HG02623 (cell line): ENCODE measurements around the gene PIAS1.
"Not testable (repeated sequence)": the region's sequence is repeated elsewhere in the genome, so short reads cannot be mapped to it uniquely, and the experiment has no call there.

Experiments
- ATAC-seq: cut with Tn5 transposase; IDR thresholded peaks from one replicate; pipeline ENCODE4 v1.9.1; 2021; ENCODE audit warnings: moderate library complexity; ENCODE audit not compliant: unreplicated experiment

The PIAS1 gene

DNA sequence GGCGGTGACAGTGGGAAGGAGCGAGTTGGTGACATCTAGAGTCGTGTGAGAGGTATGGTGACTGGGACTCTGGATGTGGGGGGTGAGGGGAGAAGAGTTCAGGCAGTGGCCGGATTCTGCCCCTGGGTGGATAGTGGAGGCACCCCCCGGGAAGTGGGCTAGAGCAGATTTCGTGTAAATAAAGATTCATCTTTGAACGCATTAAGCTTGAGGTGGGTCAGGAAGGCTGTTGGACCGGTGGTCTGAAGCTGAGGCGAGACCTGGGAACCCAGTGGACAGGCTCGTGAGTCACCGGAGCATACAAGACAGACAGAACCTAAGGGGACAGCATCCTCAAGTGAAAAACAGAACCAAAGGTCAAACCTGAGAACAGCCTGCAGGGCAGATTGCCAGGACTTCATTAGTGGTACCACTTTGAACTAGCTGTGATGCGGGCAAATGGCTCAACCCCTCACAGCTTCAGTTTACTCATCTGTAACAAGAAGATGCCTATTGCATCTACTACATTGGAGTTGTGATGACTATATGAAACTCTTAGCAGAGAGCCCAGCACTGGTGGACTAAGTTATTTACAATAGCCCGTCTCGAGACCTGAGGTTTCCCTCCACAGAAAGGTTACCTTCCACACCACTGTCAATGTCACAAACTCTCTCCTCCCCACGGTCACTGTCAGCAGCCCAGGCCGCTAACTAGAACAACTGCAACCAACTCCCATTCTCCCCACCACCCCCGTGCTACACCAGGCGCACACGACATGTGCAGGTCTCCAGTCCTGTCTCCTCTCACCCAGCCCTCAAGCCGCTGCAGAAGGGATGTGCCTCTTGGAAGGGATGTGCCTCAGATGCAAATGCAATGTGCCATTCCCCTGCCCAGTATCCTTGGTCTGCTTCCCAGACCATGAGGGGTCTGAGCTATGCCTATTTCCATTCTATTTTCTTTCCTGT is 176.3 kb downstream of the PIAS1 start:
- ATAC-seq = no peak

DNA sequence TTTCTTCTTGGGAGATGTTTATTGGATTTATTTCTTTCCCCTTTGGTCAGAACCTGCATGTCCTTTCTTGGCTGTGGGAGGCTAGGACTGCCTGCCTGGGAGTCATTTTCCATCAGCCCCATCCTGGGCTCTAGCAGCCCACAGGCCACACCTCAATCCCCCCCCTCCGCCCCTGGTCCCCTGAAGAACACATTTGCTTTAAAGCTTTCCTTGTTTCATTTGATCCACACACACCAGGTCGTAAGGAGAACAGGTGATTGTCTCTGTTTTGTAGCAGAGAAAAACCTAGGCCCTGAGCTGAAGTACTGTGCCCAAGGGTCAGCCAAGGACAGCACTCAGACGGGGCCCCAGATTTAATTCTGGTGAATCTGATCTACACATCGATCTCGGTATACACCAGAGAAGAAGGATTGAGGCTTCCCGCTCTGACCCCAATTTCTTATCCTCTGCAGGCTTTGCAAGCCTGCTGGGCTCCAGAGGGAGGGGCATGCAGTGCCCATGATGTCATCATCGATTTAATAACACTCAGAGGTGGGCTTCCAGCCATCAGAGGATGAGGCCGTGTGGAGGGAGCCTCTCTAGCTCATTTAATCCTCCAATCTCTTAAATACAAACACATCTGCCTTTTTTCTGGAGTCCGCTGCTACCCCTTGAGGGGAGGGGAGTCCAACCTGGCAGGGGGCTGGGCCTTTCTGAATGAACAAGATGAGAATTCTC is 177.1 kb downstream of the PIAS1 start:
- no peak for ATAC-seq

DNA sequence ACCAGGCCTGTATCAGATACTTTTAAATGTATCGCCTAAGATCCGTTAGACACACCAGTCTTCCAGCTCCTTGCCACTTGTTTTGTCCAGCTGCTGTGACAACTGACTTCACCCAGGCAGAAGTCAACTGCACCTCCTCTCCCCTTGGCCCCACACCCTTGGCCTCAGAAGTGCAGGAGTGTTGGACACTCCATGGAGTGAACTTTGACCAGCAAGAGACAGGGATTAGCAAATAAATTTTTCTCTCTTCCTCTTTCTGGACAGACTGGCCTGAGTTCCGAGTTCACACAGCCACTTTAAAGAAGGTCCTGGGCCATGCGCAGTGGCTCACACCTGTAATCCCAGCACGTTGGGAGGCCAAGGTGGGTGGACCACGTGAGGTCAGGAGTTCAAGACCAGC is 178.3 kb downstream of the PIAS1 start:
- ATAC-seq = no peak

DNA sequence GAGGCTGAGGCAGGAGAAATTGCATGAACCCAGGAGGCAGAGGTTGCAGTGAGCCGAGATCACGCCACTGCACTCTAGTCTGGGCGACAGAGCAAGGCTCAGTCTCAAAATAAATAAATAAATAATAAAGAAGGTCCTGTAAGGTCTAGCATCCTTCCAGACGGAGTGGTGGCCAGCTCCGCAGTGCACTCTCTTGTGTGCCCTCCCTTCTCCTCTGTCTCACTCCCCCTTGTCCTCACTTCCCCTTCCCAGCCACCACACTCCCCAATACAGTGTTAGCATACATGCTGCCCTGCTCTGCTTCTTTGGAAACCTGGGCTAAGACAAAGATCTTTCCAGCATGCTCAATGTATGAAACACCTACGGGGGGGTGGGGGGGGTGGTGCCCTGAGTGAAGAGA is 178.8 kb downstream of the PIAS1 start:
- ATAC-seq = no peak

DNA sequence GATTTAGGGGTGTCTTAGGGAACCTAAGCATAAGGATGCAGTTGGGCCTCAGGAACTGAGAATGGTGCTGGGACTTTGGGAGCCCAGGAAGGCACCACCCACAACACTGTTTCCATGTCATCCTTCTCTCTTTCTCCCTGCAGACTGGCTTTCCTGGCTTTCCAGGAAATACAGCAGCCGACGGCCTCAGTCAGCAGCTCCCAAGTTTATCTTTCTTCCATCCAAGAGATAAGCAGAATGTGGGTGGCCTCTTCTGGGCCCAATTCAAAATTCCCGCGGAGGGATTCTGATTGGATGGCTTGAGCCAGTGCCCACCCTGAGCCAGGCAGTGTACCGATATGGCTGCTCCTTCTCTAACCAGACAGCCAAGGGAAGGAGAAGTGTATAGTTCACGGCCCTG is 179.9 kb downstream of the PIAS1 start:
- no peak for ATAC-seq

DNA sequence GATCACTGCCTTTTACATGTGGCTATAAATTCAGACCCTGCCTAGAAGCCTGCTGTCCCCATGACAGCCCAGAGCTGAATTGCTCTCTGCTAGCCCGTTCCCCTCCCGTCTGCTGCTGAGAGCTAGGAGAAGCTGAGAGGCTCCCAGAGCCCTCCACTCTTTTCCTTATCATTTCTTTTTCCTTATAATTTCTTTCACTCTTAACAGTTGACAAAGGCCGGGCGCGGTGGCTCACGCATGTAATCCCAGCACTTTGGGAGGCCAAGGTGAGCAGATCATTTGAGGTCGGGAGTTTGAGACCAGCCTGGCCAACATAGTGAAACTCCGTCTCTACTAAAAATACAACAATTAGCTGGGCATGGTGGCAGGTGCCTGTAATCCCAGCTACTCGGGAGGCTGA is 180.4 kb downstream of the PIAS1 start:
- not testable (repeated sequence) for ATAC-seq

DNA sequence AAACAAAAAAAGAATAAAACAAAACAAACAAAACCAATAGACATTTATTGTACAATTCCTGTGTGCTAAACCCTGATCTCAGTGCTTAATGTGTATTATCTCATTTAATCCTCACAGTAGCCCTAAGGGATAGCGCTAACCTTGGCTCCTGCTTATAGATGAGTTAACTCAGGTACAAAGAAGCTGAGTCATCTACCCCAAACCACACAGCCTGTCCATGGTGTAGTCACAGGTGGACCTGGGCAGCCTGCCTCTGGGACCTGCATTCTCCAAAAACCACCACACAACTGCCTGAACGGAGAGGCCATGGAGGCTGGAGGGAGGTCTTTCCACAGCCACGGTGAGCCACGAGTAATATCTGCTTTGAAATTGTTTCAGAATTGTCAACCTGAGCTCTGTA is 180.9 kb downstream of the PIAS1 start:
- ATAC-seq = no peak

DNA sequence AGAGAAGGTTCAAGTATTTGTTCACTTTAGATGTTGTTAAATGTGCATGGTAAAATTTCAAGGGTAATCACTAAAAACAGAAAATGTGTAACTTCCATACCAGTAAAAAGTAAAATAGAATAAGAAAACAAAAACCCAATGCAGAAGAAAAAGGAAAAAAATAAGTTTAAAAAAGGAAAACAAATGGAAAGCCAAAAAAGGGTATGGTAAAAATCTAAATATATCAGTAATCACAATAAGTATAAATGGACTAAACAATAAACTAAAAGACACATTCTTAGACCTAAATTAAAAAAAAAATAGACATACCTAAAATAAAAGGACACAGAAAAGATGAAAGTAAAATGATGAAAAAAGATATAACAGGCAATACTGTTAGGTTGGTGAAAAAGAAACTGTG is 184.9 kb downstream of the PIAS1 start:
- ATAC-seq = no peak

DNA sequence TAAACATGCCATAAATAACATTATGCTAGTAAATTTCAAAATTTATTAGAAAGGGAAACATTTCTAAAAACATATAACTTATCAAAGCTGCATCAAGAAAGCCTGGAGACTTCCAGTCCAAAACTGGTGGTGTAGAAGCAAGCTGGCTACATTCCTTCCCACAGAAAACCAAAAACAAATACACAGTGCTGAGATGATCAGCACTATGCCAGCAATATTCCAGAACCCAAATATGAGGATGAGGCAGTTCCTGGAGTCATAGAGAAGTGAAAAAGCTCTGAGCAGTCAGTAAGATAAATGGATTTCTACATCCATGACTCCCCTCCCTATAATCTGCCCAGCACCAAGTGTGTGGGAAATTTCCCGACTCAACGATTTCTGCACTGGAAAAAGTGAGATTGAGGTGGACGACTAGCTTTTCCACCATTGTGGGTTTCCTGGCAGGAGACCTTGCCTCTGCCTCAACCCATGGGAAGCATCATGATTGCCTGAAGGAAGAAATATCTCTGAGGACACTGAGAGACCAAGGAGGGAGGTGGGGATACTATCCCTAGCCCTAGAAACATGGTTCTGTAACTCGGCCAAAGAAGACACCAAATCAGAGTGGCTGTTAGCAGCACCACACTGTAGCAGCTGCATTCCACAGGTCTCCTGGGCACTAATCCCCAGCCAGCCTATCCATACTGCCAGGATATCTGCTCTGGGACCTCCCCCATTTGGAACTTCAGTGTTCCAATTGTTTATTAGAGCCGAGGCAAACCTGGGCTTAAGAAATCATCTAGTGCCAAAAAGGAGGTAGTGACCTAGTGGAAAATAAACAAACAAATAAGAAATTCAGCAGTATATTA is 187.2 kb downstream of the PIAS1 start:
- ATAC-seq = no peak
